Measurements from ENCODE around the gene TM7SF2.

GRCh38 chr11:65150509-65151299 lies 39.0 kb downstream of the TM7SF2 start:
- TF ChIP-seq, protein P1, sequence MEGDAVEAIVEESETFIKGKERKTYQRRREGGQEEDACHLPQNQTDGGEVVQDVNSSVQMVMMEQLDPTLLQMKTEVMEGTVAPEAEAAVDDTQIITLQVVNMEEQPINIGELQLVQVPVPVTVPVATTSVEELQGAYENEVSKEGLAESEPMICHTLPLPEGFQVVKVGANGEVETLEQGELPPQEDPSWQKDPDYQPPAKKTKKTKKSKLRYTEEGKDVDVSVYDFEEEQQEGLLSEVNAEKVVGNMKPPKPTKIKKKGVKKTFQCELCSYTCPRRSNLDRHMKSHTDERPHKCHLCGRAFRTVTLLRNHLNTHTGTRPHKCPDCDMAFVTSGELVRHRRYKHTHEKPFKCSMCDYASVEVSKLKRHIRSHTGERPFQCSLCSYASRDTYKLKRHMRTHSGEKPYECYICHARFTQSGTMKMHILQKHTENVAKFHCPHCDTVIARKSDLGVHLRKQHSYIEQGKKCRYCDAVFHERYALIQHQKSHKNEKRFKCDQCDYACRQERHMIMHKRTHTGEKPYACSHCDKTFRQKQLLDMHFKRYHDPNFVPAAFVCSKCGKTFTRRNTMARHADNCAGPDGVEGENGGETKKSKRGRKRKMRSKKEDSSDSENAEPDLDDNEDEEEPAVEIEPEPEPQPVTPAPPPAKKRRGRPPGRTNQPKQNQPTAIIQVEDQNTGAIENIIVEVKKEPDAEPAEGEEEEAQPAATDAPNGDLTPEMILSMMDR (IDR thresholded peaks at IDR 0.05) = no peak
- no peak for TF ChIP-seq EZH2 (IDR thresholded peaks at IDR 0.05; ENCODE audit: borderline replicate concordance, insufficient read depth, low read depth, low read length, poor library complexity, severe bottlenecking)
